ENCODE measurements around the gene MBD4.

GRCh38 chr3:129453732-129454131 is 14.0 kb upstream of the MBD4 start:
- no peak for TF ChIP-seq EZH2 (IDR thresholded peaks at IDR 0.05; ENCODE audit: borderline replicate concordance, low read length)
- TF ChIP-seq CTCF (IDR thresholded peaks at IDR 0.05; ENCODE audit: low read length): no peak
